ENCODE results near the gene DAB1. TPM values are rescaled to one million over a fixed set of nuclear protein-coding genes. Genes with fewer than 3 reads are reported as not detected.

Gene DAB1
- total RNA-seq, 1 donor from 2014 or later: 1.6 TPM

GRCh38 chr1:57470036-57470435 lies 46.2 kb upstream of the DAB1 start:
- no peak overlapping the region for H2AFZ ChIP-seq (ENCODE audit: low read depth, low read length)
- H3K4me1 Mint-ChIP-seq (ENCODE audit: low read depth, unreplicated experiment): peaks cover 17% of the 10 kb centered on the region

DNA sequence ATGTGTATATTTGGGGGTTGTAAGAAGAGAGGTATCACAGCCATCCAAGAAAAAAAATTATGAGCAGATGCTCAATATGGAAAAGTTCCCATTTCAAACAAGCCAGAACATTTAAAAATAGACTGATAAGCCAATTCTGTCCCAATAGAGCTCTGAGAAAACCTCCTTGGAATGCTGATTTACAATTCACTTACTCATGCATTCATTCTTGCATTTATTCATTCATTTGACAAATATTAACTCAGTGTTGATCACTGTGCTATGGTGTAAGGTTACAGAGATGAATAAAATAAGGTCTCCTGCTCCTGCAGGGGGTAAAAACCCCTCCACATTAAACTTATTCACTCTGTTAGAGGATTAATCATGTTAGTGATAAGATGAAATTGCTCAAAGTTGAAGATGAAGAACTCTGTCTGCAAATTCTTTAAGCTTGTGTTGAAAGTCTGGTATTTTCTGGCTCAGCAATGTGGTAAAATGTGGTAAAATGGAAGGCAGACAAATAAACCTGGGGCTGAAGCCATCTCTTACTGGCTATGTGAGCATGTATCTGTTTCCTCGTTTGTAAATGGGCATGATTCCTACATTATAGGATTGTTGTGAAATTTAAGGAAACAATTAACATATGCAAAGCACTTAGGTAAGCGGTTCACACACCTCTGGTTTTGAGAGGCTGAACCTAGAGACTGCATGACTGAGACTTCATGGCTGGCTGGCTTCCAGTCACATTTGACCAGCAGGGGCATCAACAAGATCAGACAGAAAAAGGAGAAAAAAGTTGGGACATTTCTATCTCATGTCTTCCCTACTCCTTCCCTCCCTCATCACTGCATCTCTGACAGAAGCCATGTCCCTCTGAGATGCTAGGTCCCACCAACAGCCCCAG lies 45.0 kb upstream of the DAB1 start:
- H3K4me3 Mint-ChIP-seq (ENCODE audit: unreplicated experiment): no peak overlapping the region
- H3K36me3 Mint-ChIP-seq (ENCODE audit: low read depth, unreplicated experiment): no peaks in the 10 kb centered on the region
- Histone ChIP-seq H3K9ac (ENCODE audit: low read length) (no peak overlapping the region), H3K4me2 (ENCODE audit: low read length) (peak overlapping the region; percentile 23), H4K20me1 (ENCODE audit: insufficient read depth, low read length) (no peaks in the 10 kb centered on the region), H2AFZ (ENCODE audit: low read depth, low read length) (no peak overlapping the region), H3K36me3 (ENCODE audit: insufficient read depth, low read length) (no peaks in the 10 kb centered on the region), H3K4me3 (ENCODE audit: insufficient read depth, low read depth, low read length) (no peak overlapping the region), H3K79me2 (ENCODE audit: insufficient read depth, low read length) (no peaks in the 10 kb centered on the region), H3K4me1 (ENCODE audit: insufficient read depth, low read length) (peaks cover 19% of the 10 kb centered on the region), H3K27ac (ENCODE audit: low read depth, low read length) (no peak overlapping the region), H3K9me3 (ENCODE audit: insufficient read depth, low read depth, low read length) (no peaks in the 10 kb centered on the region), H3K27me3 (ENCODE audit: insufficient read depth, low read length) (no peaks in the 10 kb centered on the region)
- H3K27ac Mint-ChIP-seq (ENCODE audit: unreplicated experiment): no peak overlapping the region
- TF ChIP-seq CTCF (IDR thresholded peaks at IDR 0.05; ENCODE audit: insufficient read depth, low read depth, low read length): no peak
- no peak for TF ChIP-seq EZH2 (IDR thresholded peaks at IDR 0.05; ENCODE audit: insufficient read depth, low read length)
- DNase-seq (ENCODE audit: low read depth): peak; percentile 91
- H3K4me1 Mint-ChIP-seq (ENCODE audit: low read depth, unreplicated experiment): peaks cover 17% of the 10 kb centered on the region
- FAIRE-seq: peak; percentile 94
- no peaks in the 10 kb centered on the region for H3K27me3 Mint-ChIP-seq (ENCODE audit: low read depth, unreplicated experiment)
- no peaks in the 10 kb centered on the region for H3K9me3 Mint-ChIP-seq (ENCODE audit: unreplicated experiment)

More at GRCh38 chr1:57470036-57470435, 46.2 kb upstream of the DAB1 start:
- no peak overlapping the region for H3K27ac ChIP-seq (ENCODE audit: low read depth, low read length)
- no peak overlapping the region for H3K4me3 ChIP-seq (ENCODE audit: insufficient read depth, low read depth, low read length)
- no peaks in the 10 kb centered on the region for H3K79me2 ChIP-seq (ENCODE audit: insufficient read depth, low read length)
- no peak for TF ChIP-seq EZH2 (IDR thresholded peaks at IDR 0.05; ENCODE audit: insufficient read depth, low read length)
- TF ChIP-seq CTCF (IDR thresholded peaks at IDR 0.05; ENCODE audit: insufficient read depth, low read depth, low read length): no peak
- peaks cover 24% of the 10 kb centered on the region for H3K4me1 ChIP-seq (ENCODE audit: insufficient read depth, low read length)
- Mint-ChIP-seq H3K9me3 (ENCODE audit: unreplicated experiment) (no peaks in the 10 kb centered on the region), H3K27ac (ENCODE audit: unreplicated experiment) (no peak overlapping the region), H3K4me3 (ENCODE audit: unreplicated experiment) (no peak overlapping the region), H3K27me3 (ENCODE audit: low read depth, unreplicated experiment) (no peaks in the 10 kb centered on the region), H3K36me3 (ENCODE audit: low read depth, unreplicated experiment) (no peaks in the 10 kb centered on the region)
- FAIRE-seq (peak; percentile 84), DNase-seq (ENCODE audit: low read depth) (peak; percentile 78)
- no peak overlapping the region for H3K9ac ChIP-seq (ENCODE audit: low read length)
- no peaks in the 10 kb centered on the region for H4K20me1 ChIP-seq (ENCODE audit: insufficient read depth, low read length)
- no peaks in the 10 kb centered on the region for H3K27me3 ChIP-seq (ENCODE audit: insufficient read depth, low read length)
- no peaks in the 10 kb centered on the region for H3K36me3 ChIP-seq (ENCODE audit: insufficient read depth, low read length)
- H3K9me3 ChIP-seq (ENCODE audit: insufficient read depth, low read depth, low read length): no peaks in the 10 kb centered on the region
- H3K4me2 ChIP-seq (ENCODE audit: low read length): peak overlapping the region; percentile 59

- no peaks in the 10 kb centered on the region for H3K36me3 Mint-ChIP-seq (ENCODE audit: low read depth, unreplicated experiment)
- DNase-seq (ENCODE audit: low read depth) (no peak), FAIRE-seq (peak; percentile 47)
- Histone ChIP-seq H3K4me3 (ENCODE audit: insufficient read depth, low read depth, low read length) (no peak overlapping the region), H3K4me2 (ENCODE audit: low read length) (no peak overlapping the region), H3K27me3 (ENCODE audit: insufficient read depth, low read length) (no peaks in the 10 kb centered on the region), H3K9me3 (ENCODE audit: insufficient read depth, low read depth, low read length) (no peaks in the 10 kb centered on the region), H3K27ac (ENCODE audit: low read depth, low read length) (no peak overlapping the region), H3K36me3 (ENCODE audit: insufficient read depth, low read length) (no peaks in the 10 kb centered on the region), H3K79me2 (ENCODE audit: insufficient read depth, low read length) (no peaks in the 10 kb centered on the region), H3K4me1 (ENCODE audit: insufficient read depth, low read length) (peaks cover 17% of the 10 kb centered on the region), H2AFZ (ENCODE audit: low read depth, low read length) (no peak overlapping the region), H4K20me1 (ENCODE audit: insufficient read depth, low read length) (no peaks in the 10 kb centered on the region), H3K9ac (ENCODE audit: low read length) (no peak overlapping the region)
- peaks cover 17% of the 10 kb centered on the region for H3K4me1 Mint-ChIP-seq (ENCODE audit: low read depth, unreplicated experiment)
- no peaks in the 10 kb centered on the region for H3K9me3 Mint-ChIP-seq (ENCODE audit: unreplicated experiment)
- TF ChIP-seq EZH2 (IDR thresholded peaks at IDR 0.05; ENCODE audit: insufficient read depth, low read length) (no peak), CTCF (IDR thresholded peaks at IDR 0.05; ENCODE audit: insufficient read depth, low read depth, low read length) (no peak)
- H3K27ac Mint-ChIP-seq (ENCODE audit: unreplicated experiment): no peak overlapping the region
- no peak overlapping the region for H3K4me3 Mint-ChIP-seq (ENCODE audit: unreplicated experiment)
- no peaks in the 10 kb centered on the region for H3K27me3 Mint-ChIP-seq (ENCODE audit: low read depth, unreplicated experiment)
Measured at GRCh38 chr1:57467830-57468229, 44.0 kb upstream of the DAB1 start.

Data from astrocyte (in vitro differentiated cells and primary cell).